ENCODE results near the gene P2RY6.

The P2RY6 gene

DNA sequence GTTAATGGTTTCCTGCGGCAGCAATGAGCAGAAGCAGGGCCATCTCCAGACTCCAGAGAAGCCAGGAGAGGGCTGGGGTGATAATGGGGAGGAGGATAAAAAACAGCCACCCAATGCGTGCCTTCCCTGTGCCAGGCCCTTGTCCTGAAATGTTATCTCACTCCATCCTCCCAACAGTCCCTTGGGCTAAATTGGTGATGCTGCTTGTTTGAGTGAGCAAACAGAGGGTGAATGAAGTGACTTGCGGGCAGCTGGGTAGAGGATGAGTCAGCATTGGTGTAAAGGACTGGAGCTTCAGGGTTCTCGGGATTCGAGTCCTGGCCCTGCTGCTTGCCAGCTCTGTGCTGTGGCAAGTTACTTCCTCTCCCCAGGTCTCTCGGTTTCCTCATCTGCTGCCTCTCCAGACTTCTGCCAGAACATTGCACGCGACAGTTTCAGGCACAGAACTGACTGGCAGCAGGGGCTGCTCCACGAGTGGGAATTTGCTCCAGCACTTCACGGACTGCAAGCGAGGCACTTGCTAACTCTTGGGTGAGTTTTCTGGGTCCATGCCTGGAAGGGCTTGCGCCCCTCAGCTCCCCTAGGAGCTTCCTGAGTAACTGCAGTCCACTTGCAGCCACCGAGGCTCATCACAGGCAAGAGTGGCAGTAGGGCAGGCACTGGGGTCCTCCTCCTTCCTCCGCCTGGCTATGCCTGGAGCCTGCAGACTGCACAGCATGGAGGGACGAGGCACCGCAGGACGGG is at the start of gene P2RY6:
TSS of gene P2RY6 (plus strand) at position 403 of the 744 bp plus-strand sequence. CDS start 24,181 bp downstream, outside the sequence.
- no peak for DNase-seq (ENCODE audit: low read depth)
- H3K4me3 ChIP-seq (ENCODE audit: control insufficient read depth, low read depth, low read length) = no peak within 1 kb of the TSS
- TF ChIP-seq CTCF (IDR thresholded peaks at IDR 0.05; ENCODE audit: control insufficient read depth, insufficient read depth, low read depth, low read length, missing control alignments) = no peak

- no peak for DNase-seq (ENCODE audit: low read depth)
- H3K4me3 ChIP-seq (ENCODE audit: control insufficient read depth, low read depth, low read length) = no peak overlapping the region
- no peak for TF ChIP-seq CTCF (IDR thresholded peaks at IDR 0.05; ENCODE audit: control insufficient read depth, insufficient read depth, low read depth, low read length, missing control alignments)
Measured at GRCh38 chr11:73223998-73224730, 48.0 kb upstream of the P2RY6 start.

DNA sequence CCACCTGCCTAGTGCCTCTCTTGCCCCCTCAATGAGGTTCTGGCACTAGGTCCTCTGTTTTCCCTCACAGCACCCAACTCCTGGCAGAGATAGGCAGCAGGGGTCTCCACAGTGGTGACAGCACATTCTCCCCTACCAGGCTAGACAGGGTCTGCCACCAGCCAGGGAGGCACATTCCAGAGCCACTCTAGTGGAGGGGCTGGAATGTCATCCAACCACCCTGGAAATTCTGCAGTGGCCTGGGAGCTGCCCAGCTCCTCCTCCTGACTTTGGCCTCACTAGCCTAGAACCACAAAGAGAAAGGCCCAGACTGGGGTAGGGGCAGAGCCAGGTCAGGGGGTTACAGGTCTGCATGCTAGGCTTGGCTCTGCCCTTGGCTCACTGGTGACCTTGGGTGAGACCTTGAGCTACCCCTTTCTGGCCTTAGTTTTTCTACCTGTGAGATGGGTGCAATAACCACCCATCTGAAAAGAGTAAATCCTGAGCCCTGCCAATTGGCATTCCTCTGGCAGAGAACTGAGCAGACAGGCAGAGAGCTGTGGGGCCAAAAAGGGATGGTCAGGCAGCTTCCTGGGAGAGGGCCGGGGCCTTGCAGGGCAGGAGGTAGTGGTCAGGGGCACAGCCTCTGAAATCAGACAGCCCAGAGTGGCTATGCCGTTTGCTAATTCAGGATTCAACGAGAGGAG is 47.0 kb upstream of the P2RY6 start:
- DNase-seq (ENCODE audit: low read depth) = no peak
- H3K4me3 ChIP-seq (ENCODE audit: control insufficient read depth, low read depth, low read length) = no peak overlapping the region
- TF ChIP-seq CTCF (IDR thresholded peaks at IDR 0.05; ENCODE audit: control insufficient read depth, insufficient read depth, low read depth, low read length, missing control alignments) = no peak

GRCh38 chr11:73225851-73226250 is 46.3 kb upstream of the P2RY6 start:
- no peak for DNase-seq (ENCODE audit: low read depth)
- no peak for TF ChIP-seq CTCF (IDR thresholded peaks at IDR 0.05; ENCODE audit: control insufficient read depth, insufficient read depth, low read depth, low read length, missing control alignments)
- no peak overlapping the region for H3K4me3 ChIP-seq (ENCODE audit: control insufficient read depth, low read depth, low read length)

DNA sequence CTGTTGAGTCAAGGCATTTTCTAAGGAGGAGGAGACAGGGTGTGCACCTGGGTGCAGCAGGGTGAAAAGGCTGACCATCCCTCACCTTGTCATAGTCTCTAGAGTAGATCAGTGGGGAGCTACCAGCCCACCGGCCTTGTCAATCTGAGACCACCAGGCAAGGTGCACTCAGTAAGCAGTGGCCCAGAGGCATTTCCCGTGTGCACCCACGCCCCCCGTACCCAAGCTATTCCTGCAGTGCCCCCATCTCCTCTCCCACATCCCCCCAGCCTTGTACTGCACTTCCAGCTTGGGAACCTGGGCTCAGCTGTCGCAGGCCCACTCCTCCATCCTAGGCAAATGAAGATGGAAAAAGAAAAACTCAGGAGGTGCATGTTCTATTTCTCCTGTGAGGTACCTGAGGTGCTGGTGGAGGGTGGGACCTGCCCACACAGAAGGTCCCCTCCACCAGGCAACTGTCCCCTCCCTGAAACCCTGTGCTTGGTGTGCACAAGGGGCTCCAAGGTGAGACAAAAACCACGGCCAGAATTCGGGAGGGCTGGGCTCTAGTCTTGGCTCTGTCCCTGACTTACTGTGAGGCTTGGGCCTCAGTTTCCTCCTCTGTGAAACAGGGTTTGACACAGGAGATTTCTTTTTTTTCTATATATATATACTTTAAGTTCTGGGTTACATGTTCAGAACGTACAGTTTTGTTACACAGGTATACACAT is 45.7 kb upstream of the P2RY6 start:
- no peak for TF ChIP-seq CTCF (IDR thresholded peaks at IDR 0.05; ENCODE audit: control insufficient read depth, insufficient read depth, low read depth, low read length, missing control alignments)

GRCh38 chr11:73227571-73228211 is 44.4 kb upstream of the P2RY6 start:
- no peak overlapping the region for H3K4me3 ChIP-seq (ENCODE audit: control insufficient read depth, low read depth, low read length)
- no peak for DNase-seq (ENCODE audit: low read depth)
- no peak for TF ChIP-seq CTCF (IDR thresholded peaks at IDR 0.05; ENCODE audit: control insufficient read depth, insufficient read depth, low read depth, low read length, missing control alignments)

More for the DNA sequence above, 45.7 kb upstream of the P2RY6 start:
- no peak overlapping the region for H3K4me3 ChIP-seq (ENCODE audit: control insufficient read depth, low read depth, low read length)
- no peak for DNase-seq (ENCODE audit: low read depth)

All from AG09309 (cell line).